Measurements from ENCODE around the gene TAF6. TPM values are rescaled to one million over a fixed set of nuclear protein-coding genes. Genes with fewer than 3 reads are reported as not detected.
"Not testable (repeated sequence)": the region's sequence is repeated elsewhere in the genome, so short reads cannot be mapped to it uniquely, and the experiment has no call there.

The TAF6 gene
- polyA plus RNA-seq, 3 donors, result 50.7 to 55.0 (median 54.9) TPM

DNA sequence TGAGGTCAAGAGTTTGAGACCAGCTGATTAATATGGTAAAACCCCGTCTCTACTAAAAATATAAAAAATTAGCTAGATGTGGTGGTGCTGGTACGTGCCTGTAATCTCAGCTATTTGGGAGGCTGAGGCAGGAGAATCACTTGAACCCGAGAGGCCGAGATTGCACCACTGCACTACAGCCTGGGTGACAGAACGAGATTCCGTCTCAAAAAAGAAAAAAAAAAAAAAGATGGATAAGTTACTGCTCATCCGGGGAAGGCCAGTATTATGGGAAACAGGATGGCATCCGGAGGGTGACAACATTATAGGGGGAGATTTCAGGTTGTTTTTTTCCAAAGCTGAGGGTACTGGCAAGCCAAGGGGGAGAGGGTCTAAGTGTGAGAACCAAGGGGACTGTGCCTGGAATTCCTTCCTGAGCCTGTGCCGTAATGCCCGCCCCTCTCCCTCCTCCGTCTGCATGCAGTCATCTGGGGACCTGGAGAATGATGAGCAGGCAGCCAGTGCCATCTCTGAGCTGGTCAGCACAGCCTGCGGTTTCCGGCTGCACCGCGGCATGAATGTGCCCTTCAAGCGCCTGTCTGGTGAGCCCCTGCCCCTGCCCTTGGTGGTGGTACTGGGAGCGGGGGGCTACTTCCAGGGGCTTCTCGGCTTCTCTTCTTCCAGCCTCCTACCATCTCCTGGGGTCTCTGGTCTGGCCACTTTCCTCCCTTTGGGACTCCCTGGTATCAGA is 33.9 kb upstream of the TAF6 start:
- no peak for DNase-seq (ENCODE audit: low read depth in 3 of 3, low spot score in 2 of 3)

DNA sequence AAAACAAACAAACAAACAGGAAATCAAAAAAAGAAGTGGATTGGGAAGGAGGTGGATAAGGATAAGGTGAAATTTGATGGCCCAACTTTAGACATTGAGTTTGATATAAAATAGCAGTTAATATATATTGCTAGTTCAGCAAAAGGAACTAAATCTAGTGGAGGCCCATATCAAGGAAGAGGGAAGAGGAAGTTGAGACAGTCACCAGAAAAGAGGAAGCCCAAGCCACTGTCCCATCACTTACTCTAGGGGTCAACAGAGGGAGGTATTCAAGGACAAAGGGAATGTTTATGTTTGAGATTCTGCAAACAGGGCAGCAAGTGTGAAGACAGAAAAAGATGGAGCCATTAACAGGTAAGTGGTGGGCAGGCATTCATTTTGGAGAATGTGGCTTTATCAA is 33.2 kb upstream of the TAF6 start:
- no peak for DNase-seq (ENCODE audit: low read depth in 3 of 3, low spot score in 2 of 3)

DNA sequence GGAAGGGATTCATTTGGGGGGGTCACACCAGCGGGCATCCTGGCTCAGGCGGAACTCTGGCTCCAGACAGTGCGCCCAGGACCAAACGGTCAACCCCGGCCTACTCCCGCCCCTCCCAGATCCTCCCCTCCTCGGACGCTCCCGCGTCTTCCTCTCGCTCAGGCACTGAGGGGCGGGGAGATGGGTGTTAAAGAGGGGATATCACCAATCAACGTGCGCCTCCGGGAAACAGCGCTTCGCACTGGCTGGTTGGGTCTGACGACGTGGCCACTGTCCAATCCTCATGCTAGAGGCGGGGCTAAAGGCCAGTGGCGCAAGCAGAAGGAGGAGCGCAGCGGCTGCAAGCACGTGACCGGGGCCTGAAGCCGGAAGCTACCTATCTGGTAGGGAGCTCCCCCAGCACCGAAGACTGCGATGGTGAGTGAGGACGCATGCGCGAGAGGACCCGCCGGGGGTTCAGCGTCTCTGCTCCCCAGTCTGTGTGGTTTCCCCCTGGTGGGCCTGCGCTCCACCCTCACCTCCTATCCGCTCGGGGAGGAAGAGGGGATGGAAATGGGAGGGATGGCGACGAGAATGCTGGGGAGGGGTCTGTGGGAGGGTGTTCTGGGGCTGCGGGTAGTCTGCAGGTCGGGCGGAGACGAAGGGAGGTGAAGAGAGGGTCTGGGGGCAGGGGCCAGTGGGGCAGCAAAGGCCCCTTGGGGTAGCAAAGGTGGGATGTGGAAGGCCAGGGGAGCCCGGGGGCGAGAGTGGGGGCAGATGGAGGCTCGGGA is 29.6 kb upstream of the TAF6 start, which contains the start of gene LAMTOR4:
Gene LAMTOR4 (plus strand): TSS at position 360 of the 770 bp plus-strand sequence. CDS start 55 bp downstream, at position 415.
- DNase-seq (ENCODE audit: low read depth in 3 of 3, low spot score in 2 of 3), result peak; percentile 94 to 97 (median 94)

DNA sequence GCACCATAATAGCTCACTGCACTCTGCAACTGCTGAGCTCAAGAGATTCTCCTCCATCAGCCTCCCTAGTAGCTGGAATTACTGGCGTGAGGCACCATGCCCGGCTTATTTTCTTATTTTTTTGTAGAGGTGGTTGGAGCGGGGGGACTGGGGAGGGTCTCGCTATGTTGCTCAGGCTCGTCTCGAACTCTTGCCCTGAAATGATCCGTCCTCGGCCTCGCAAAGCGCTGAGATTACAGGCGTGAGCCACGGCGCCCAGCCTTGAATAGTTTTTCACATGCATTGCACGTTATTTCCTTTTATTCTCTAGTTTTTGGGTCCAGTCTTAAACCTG is 29.0 kb upstream of the TAF6 start:
- no peak for DNase-seq (ENCODE audit: low read depth in 3 of 3, low spot score in 2 of 3)

DNA sequence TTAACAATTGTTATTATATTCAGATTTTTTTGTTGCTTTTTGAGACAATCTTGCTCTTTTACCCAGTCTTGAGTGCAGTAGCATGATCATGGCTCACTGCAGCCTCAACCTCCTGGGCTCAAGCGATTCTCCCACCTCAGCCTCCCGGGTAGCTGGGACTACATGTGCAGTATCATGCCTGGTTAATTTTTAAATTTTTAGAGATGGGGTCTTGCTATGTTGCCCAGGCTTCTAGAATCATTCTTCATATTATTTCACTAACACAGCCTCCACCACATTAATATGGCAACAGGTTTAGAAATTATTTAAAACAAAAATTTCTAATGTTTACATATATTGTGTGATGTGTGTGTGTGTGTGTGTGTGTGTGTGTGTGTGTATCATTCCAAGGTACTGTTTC is 28.1 kb upstream of the TAF6 start:
- no peak for DNase-seq (ENCODE audit: low read depth in 3 of 3, low spot score in 2 of 3)

DNA sequence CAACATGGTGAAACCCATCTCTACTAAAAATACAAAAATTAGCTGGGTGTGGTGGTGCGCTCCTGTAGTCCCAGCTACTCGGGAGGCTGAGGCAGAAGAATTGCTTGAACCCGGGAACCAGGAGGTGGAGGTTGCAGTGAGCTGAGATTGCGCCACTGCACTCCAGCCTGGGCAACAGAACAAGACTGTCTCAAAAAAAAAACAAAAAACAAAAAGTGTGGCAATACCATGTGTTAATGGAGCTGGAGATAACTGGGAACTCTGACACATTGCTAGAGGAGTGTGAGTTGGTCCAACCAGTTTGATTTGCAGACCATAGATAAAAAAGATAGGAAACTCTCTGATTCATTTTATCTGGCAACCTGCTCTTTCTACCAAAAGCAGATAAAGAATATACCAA is 27.2 kb upstream of the TAF6 start:
- DNase-seq (ENCODE audit: low read depth in 3 of 3, low spot score in 2 of 3), result not testable (repeated sequence)

DNA sequence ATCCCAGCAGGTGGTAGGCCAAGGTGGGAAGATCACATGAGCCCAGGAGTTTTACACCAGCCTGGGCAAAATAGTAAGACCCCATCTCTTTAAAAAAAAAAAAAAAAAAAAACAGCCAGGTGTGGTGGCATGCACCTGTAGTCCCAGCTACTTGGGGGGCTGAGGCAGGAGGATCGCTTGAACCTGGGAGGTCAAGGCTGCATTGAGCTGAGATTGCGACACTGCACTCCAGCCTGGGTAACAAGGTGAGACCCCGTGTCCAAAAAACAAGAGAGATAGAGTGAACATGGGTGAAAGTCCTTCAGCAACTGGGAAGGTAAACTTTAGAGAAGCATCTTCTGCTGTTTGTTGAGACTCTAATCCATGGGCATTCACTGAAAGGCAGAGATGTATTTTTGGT is 23.3 kb upstream of the TAF6 start:
- no peak for DNase-seq (ENCODE audit: low read depth in 3 of 3, low spot score in 2 of 3)

DNA sequence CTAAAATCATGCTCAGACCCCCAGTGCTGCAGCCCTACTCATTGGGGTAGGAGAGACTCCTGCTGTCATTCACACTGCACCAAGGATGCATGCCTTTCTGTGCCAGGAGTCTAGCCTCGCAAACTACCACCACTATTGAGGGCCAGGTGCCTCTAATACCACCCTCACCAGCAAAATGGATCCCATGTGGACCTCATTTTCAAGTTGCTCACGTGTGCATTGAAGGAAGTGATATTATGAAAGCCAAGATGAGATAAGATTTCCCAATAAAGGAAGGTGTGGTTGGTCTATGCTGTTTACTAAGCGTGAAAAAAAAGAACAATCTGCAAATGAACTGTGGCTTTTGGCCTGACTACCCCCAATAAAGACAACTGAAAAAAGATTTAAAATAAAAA is 22.4 kb upstream of the TAF6 start:
- no peak for DNase-seq (ENCODE audit: low read depth in 3 of 3, low spot score in 2 of 3)

DNA sequence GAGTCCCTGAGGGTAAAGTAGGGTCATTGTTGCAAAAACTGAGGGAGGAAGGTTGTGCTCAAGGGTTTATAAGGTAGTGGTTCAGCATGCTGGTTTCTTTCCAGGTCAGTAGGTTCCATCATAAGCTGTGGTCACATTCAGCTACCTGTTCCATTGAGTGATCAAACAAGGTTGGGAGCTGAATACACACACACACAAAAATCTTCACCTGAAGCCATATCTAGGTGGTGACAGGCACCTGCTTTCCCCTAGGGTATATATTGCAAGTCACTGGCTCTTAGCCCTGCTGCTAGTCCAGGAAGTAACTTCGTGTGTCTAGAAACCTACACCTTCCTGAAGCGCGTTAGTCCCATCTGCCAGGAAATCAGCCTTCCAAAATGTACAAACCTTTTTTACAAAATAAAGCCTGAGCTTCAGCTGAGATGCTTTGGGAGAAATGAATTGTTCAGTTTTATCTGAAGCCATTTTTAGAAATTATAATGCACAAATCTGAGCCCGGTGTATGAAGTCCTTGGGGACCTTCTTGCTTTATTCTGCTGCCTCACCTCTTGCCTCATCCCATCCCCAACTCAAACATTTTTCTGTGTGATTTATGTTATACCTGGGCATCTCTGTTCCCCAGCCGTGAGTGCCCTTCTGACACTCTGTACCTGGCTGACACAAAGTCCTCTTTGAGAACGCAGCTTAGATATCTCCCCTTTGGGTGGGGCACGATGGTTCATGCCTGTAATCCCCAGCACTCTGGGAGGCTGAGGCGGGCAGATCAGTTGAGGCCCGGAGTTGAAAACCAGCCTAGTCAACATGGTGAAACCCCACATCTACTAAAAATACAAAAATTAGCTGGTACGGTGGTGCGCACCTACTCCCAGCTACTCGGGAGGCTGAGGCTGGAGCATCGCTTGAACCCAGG is 18.9 kb upstream of the TAF6 start:
- no peak for DNase-seq (ENCODE audit: low read depth in 3 of 3, low spot score in 2 of 3)

DNA sequence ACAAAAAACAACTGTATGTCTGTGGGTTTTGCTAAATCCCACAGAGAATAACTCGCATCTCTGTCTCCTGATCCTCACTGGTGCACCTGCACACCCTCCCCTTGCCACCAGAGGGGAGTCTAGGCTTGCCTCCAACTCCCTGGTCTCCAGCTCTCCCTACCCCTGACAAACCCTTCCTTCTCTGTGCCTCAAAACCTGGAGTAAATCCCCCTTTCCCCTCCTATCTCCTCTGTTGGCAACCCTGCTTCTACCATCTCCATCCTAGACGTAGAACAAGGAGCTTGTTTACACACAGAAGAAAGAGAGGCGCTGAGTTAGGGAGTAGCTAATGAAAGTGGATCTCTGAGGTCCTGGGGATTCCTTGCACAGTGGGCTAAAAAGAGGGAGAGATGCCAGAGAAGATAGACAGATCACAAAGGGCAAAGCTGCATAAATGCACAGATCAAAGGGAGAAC is 13.6 kb upstream of the TAF6 start:
- no peak for DNase-seq (ENCODE audit: low read depth in 3 of 3, low spot score in 2 of 3)

DNA sequence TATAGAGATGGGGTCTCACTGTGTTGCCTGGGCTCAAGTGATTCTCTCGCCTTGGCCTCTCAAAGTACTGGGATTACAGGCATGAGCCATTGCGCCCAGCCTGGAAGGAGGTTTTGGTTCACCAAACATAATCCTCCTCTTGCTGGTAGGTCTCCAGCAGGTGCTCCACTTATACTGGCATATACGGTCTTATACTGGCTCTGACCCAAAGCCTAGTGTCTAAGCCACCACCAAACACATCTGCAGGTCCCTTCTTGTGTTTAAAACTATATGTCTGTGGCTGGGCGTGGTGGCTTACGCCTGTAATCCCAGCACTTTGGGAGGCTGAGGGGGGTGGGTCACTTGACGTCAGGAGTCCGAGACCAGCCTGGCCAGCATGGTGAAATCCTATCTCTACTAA is 13.0 kb upstream of the TAF6 start:
- no peak for DNase-seq (ENCODE audit: low read depth in 3 of 3, low spot score in 2 of 3)

DNA sequence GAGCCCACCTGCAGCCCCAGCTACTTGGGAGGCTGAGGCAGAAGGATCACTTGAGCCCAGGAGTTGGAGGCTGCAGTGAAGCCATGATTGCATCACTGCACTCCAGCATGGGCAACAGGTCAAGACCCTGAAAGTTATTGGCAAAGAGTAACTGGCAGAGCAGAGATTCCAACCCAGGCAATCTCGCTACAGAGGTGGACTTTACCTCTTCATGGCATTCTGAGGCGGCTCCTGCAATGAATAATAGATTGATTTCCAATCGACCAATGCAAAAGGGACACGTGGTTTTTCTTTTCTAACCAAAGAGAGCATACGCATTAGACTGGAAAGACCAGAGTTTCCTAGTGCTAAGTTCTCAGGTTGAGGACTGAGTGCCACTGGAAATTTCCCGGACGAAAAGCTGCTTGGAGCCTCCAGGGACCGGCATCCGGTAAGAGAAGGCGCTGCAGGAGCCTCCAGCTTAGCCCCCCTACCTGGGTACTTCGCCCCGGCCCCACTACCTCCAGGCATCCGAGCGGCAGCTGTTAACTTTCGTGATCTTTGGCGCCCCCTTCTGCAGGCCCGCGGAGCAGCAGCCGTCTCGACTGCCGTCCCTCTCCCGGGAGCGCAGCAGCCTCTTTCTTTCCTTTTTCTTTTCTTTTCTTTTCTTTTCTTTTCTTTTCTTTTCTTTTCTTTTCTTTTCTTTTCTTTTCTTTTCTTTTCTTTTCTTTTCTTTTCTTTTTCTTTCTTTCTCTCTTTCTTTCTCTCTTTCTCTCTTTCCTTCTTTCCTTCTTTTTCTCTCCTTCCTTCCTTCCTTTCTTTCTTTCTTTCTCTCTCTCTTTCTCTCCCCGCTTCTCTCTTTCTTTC is 11.7 kb upstream of the TAF6 start:
- DNase-seq (ENCODE audit: low read depth in 3 of 3, low spot score in 2 of 3), result no peak

DNA sequence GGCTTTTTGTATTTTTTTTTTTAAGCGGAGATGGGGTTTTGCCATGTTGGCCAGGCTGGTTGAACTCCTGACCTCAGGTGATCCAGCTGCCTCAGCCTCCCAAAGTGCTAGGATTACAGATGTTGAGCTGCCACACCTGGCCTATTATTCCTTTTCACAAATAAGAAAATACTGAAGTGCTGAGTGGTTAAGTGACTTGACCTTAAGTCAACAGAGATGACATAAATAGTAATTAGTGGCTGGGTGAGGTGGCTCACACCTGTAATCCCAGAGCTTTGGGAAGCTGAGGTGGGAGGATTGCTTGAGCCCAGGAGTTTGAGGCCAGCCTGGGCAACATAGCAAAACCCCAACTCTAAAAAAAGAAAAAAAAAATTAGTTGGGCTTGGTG is 11.1 kb upstream of the TAF6 start:
- DNase-seq (ENCODE audit: low read depth in 3 of 3, low spot score in 2 of 3), result not testable (repeated sequence)

DNA sequence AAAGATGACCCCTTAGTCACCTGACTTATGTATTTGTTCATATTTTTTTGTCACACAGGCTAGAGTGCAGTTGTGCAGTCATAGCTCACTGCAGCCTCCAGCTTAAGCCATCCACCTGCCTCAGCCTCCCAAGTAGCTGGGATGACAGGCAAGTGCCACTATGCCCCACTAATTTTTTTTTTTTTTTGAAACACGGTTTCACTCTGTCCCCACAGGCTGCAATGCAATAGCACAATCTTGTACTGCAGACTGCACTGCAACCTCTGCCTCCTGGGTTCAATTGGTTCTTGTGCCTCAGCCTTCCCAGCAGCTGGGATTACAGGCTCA is 9.4 kb upstream of the TAF6 start:
- DNase-seq (ENCODE audit: low read depth in 3 of 3, low spot score in 2 of 3), result no peak

DNA sequence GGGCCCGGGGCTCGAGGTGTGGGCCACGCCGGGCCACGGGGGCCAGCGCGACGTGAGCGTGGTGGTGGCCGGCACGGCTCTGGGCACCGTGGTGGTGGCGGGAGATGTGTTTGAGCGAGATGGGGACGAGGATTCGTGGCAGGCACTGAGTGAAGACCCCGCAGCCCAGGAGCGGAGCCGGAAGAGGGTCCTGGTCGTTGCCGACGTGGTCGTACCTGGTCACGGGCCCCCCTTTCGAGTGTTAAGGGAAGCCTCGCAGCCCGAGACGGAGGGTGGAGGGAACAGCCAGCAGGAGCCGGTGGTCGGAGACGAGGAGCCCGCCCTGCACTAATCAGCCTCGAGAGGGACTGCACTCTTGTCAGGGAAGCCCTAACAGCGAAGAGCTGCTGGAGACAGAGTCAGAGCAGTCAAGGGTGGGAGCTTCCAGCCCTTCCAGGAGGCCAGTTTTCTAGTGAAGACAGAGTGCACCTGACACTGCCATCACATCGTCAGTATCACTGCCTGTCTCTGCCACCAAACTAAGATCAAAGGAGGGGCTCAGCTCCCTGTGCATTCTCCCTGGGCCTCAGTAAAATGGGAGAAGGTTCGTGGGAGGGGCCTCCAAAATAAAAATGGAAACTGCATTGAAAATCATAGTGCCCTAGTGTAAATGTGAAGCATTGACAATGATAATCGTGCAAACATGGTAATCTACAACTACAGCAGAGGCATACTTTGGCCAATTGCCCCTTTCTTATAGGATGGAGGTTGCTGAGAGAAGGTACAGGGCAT is 8.9 kb upstream of the TAF6 start:
- DNase-seq (ENCODE audit: low read depth in 3 of 3, low spot score in 2 of 3), result no peak

DNA sequence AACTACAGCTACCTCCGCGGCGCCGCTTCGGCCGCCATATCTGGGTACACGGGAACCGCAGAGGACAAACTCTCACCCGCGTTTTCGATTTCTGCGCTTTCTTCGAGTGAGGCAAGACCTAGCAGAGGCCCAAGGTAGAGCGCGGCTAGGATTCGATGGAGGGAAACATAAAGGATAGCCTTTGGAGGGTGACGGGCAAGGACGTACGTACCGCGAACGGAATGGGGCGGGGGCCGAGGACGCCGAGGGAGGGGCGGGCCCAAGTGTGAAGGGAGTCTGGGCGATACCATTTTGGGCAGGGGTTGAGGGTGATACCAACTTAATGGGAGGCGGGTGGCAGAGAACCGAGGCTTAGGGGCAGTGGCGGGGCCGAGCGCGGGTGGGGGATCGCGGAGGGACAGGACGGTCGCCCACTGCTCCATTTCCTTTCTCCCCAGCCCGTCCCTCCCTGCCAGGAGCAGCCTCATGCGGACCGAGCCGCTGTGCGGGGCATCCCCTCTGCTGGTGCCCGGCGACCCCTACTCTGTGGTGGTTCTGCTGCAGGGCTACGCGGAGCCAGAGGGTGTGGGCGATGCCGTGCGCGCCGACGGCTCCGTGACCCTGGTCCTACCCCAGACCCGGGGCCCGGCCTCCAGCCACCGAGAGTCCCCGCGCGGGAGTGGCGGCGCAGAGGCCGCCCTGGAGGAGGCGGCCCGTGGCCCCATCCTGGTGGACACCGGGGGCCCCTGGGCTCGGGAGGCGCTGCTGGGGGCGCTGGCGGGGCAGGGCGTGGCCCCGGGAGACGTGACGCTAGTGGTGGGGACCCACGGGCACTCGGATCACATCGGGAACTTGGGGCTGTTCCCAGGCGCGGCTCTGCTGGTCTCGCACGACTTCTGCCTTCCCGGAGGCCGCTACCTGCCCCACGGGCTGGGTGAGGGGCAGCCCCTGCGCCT is 8.0 kb upstream of the TAF6 start, which contains the start of gene MBLAC1:
Gene MBLAC1 (plus strand): TSS at position 37 of the 935 bp plus-strand sequence. CDS start 429 bp downstream, at position 466.
- peak; percentile 88 to 95 (median 91) for DNase-seq (ENCODE audit: low read depth in 3 of 3, low spot score in 2 of 3)

DNA sequence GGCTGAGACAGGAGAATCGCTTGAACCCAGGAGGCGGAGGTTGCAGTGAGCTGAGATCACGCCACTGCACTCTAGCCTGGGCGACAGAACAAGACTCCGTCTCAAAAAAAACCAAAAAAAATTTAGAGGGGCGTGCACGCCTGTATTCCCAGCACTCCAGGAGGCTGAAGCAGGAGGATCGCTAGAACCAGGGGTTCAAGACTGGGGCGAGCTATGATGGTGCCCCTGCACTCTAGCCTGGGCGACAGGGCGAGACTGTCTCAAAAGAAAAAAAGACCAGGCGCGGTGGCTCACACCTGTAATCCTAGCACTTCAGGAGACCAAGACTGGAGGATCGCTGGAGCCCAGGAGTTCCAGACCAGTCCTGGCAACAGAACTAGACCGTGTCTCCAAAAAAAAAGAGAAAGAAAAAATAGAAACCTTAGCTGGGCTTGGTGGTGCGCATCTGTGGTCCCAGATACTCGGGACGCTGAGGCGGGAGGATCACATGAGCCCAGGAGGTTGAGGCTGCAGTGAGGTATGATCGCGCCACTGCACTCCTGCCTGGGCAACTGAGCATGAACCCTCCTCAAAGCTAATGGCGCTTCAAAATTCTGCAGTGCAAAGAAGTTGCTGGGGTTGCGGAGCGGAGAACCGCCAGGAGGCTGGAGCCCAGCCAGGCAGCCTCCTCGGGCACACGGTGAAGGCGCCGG is 7.2 kb upstream of the TAF6 start:
- no peak for DNase-seq (ENCODE audit: low read depth in 3 of 3, low spot score in 2 of 3)

All from right renal cortex interstitium (tissue), 3 donors.